Activated T-cell treated with anti-CD3 and anti-CD28 coated beads, Interleukin-2, amount 50 U/mL, for 72 hours (primary cell): ENCODE data around the gene ACAA2. TPM values are rescaled to one million over a fixed set of nuclear protein-coding genes. Genes with fewer than 3 reads are reported as not detected.
"Not testable (repeated sequence)": the region's sequence is repeated elsewhere in the genome, so short reads cannot be mapped to it uniquely, and the experiment has no call there.

ENCODE experiments used
- ATAC-seq, 2 donors: fragments of 150-1000 bp; cut with Tn5 transposase; replicated peaks in 1 of 2; 2 replicates each; pipeline ENCODE4 v1.10.0; 2021; ENCODE audit warnings: moderate library complexity in 2 of 2, mild to moderate bottlenecking in 1 of 2
- DNase-seq, 2 donors: peaks; one replicate each; pipeline ENCODE4 v3.0.0; 2021 to 2022; ENCODE audit warnings: mixed read lengths in 1 of 2
- H3K27ac Mint-ChIP-seq: one replicate; pipeline ENCODE4 v1.8.0; 2022; ENCODE audit warnings: mild to moderate bottlenecking, moderate library complexity, mixed read lengths
- H3K27me3 Mint-ChIP-seq: one replicate; pipeline ENCODE4 v1.8.0; 2022; ENCODE audit warnings: low read depth, mixed read lengths
- H3K36me3 Mint-ChIP-seq, 2 donors: one replicate each; pipeline ENCODE4 v1.8.0; 2022; ENCODE audit warnings: mixed read lengths in 2 of 2, mild to moderate bottlenecking in 1 of 2; ENCODE audit not compliant: insufficient read depth in 2 of 2
- H3K4me1 Mint-ChIP-seq: one replicate; pipeline ENCODE4 v1.8.0; 2022; ENCODE audit warnings: low read depth, mixed read lengths
- H3K4me3 Mint-ChIP-seq, 2 donors: one replicate each; pipeline ENCODE4 v1.8.0; 2022; ENCODE audit warnings: mild to moderate bottlenecking in 2 of 2, mixed read lengths in 2 of 2, moderate library complexity in 2 of 2
- H3K9me3 Mint-ChIP-seq, 2 donors: one replicate each; pipeline ENCODE4 v1.8.0; 2022; ENCODE audit warnings: mixed read lengths in 2 of 2
- total RNA-seq, 2 donors: library from RNA; stranded (reverse); gene quantifications; one replicate each; pipeline ENCODE4 v1.2.3, GENCODE V29; 2022

The ACAA2 gene
- total RNA-seq, 2 donors from 2014 or later, result 79.0 to 84.1 TPM

- peak; percentile 4 to 12 for DNase-seq
Observed at GRCh38 chr18:49789560-49790134, 23.7 kb downstream of the ACAA2 start.

DNA sequence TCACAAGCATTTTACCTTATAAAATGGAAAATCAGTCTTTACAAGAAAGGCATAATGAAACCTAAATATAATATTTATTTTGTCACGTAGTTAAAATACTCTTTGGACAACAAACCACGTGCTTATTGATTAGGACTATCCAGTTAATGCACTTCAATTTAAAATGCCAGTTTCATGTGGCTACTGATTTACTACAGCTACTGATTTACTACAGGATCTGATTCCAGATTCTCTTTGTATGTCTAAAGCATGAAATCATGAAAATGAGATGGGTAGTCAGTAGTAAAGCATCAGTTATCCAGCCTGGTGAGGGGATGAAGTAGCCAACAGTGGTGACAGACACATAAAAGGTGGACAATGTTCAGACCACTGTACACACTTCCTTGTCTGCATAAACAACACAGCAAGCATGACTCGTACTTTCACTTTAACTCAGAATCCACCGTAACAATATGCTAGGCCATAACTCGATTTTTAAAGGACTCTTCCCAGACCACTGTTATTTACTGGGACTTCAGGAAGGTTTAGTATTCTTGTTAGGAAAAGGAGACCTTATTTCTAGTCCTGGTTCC, 24.9 kb downstream of the ACAA2 start:
- Mint-ChIP-seq H3K4me3 (peak overlapping the region in 1 of 2 donors; percentile 42), H3K36me3 (peaks cover 5 to 29% of the 10 kb centered on the region in 2 donors), H3K27ac (peak overlapping the region; percentile 3), H3K9me3 (no peaks in the 10 kb centered on the region), H3K4me1 (peaks cover 35% of the 10 kb centered on the region), H3K27me3 (no peaks in the 10 kb centered on the region)
- peak in 1 of 2 donors; percentile 16 for DNase-seq
- peak; percentile 84 to 91 for ATAC-seq

More at GRCh38 chr18:49789560-49790134, 23.7 kb downstream of the ACAA2 start:
- Mint-ChIP-seq H3K4me1 (peaks cover 33% of the 10 kb centered on the region), H3K36me3 (peaks cover 3 to 29% of the 10 kb centered on the region in 2 donors), H3K27ac (peak overlapping the region; percentile 46)
- ATAC-seq, result peak; percentile 45 to 61
- not testable (repeated sequence) for H3K27me3 Mint-ChIP-seq, H3K9me3 Mint-ChIP-seq, H3K4me3 Mint-ChIP-seq

DNA sequence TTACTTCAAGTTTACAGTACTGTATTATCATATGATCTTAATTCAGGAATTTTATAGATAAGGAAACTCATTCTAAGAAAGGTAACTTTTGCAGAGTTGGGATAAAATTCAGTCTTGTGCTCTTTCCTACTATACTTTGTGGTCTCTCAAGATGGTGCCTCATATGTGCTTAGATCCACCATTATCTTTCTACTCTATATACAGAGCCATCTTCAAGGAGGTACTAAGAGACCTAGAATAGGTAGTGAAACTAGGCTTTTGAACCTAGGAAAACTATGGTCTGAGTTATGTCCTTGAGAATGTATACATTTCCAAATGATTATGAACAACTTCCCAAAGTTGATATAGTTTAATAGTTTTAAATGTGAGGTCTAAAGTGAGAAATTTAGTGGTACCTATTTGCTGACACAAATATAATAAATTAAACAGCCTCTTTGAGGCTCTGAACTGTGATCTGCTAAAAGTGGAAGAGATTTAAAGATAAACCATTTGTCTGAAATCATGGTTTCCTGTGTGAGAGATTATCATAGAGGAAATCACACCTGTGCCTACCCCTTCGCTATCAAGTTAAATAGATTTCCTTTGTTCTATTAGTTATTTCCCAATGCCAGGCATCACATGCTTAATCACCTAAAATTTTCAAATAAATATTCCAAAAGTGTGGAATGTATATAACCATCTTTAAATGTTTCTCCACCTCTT, 27.2 kb downstream of the ACAA2 start:
- no peak overlapping the region for H3K4me3 Mint-ChIP-seq
- H3K27me3 Mint-ChIP-seq, result no peaks in the 10 kb centered on the region
- DNase-seq (no peak), ATAC-seq (no peak)
- no peaks in the 10 kb centered on the region for H3K9me3 Mint-ChIP-seq
- H3K27ac Mint-ChIP-seq, result peak overlapping the region; percentile 75
- peaks cover 7 to 20% of the 10 kb centered on the region in 2 donors for H3K36me3 Mint-ChIP-seq
- H3K4me1 Mint-ChIP-seq, result peaks cover 35% of the 10 kb centered on the region

DNA sequence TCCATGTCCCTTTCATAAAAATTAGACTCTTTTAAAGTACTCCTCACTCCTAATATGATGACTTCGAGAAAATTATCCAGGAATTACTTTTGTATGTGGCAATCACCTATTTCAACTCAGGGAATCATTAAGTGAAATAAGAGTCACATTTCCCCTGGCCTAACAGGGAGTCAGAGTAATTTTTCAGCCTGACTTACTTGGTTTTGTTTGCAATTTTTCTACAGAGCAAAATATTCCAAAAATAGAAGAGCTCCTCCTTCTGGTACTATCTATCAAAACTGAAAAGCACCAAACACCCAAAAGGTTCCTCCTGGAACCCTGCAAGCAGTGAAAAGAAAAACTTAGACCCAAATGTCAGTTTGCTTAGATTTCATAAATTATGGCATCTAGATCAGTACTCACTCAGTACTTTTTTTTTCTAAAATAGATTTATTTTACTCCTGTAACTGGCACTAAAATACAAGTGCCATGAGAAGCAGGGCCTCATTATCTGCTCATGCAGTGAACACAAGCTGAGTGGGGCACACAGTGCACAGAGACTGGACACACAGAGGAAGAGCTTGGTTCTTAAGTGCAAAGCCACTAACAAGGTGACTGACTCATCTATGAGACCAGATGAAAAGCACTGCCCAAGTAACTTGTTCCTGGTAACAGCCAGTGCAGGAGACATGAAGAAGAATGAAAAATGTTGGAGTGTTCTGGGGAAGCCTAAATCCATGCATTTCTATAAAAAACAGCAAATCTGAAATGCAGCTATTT, 28.7 kb downstream of the ACAA2 start:
- H3K27me3 Mint-ChIP-seq, result no peaks in the 10 kb centered on the region

GRCh38 chr18:49783631-49784030, 29.7 kb downstream of the ACAA2 start:
- H3K27ac Mint-ChIP-seq, result peak overlapping the region; percentile 59
- H3K9me3 Mint-ChIP-seq, H3K4me3 Mint-ChIP-seq, ATAC-seq, H3K27me3 Mint-ChIP-seq, DNase-seq: not testable (repeated sequence)
- peaks cover 15 to 16% of the 10 kb centered on the region in 2 donors for H3K36me3 Mint-ChIP-seq
- peaks cover 21% of the 10 kb centered on the region for H3K4me1 Mint-ChIP-seq

More for the DNA sequence above, 28.7 kb downstream of the ACAA2 start:
- Mint-ChIP-seq H3K9me3 (no peaks in the 10 kb centered on the region), H3K36me3 (peaks cover 13 to 14% of the 10 kb centered on the region in 2 donors), H3K4me1 (peaks cover 28% of the 10 kb centered on the region), H3K27ac (no peak overlapping the region), H3K4me3 (no peak overlapping the region)
- no peak for ATAC-seq
- DNase-seq, result no peak

DNA sequence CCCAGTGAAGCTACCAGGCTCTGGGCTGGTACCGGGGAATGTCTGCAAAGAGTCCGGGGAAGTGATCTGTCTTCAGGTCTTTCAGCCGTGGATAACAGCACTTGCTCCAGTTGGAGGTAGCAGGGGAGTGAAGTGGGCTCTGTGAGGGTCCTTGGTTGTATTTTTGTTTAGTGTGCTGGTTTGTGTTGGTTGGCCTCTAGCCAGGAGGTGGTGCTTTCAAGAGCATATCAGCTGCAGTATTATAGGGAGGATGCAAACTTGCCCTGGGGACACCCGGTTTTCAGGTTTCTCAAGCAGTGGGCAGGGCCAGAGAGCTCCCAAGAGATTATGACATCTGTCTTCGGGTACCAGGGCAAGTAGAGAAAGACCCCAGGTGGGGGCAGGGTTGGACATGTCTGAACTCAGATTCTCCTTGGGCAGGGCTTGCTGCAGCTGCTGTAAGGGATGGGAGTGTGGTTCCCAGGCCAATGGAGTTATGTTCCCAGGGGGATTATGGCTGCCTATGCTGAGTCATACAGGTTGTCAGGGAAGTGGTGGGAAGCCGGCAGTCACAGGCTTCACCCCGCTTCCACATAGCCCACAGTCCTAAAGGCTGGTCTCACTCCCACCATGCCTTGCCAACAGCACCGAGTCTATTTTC, 34.4 kb downstream of the ACAA2 start:
- ATAC-seq (no peak), DNase-seq (no peak)
- Mint-ChIP-seq H3K36me3 (peaks cover 23 to 27% of the 10 kb centered on the region in 2 donors), H3K4me3 (no peak overlapping the region), H3K4me1 (no peaks in the 10 kb centered on the region), H3K9me3 (peaks cover 4 to 12% of the 10 kb centered on the region in 2 donors), H3K27me3 (no peaks in the 10 kb centered on the region), H3K27ac (no peak overlapping the region)

- Mint-ChIP-seq H3K4me1 (no peaks in the 10 kb centered on the region), H3K4me3 (no peak overlapping the region), H3K9me3 (peaks cover 0 to 4% of the 10 kb centered on the region in 2 donors), H3K27me3 (no peaks in the 10 kb centered on the region), H3K27ac (no peak overlapping the region), H3K36me3 (peaks cover 0 to 2% of the 10 kb centered on the region in 2 donors)
- DNase-seq, result no peak
- ATAC-seq, result no peak
Observed at GRCh38 chr18:49769047-49769728, 44.1 kb downstream of the ACAA2 start.

- H3K36me3 Mint-ChIP-seq, result no peaks in the 10 kb centered on the region
- H3K27me3 Mint-ChIP-seq, result no peaks in the 10 kb centered on the region
Observed at GRCh38 chr18:49768051-49768391, 45.3 kb downstream of the ACAA2 start.

DNA sequence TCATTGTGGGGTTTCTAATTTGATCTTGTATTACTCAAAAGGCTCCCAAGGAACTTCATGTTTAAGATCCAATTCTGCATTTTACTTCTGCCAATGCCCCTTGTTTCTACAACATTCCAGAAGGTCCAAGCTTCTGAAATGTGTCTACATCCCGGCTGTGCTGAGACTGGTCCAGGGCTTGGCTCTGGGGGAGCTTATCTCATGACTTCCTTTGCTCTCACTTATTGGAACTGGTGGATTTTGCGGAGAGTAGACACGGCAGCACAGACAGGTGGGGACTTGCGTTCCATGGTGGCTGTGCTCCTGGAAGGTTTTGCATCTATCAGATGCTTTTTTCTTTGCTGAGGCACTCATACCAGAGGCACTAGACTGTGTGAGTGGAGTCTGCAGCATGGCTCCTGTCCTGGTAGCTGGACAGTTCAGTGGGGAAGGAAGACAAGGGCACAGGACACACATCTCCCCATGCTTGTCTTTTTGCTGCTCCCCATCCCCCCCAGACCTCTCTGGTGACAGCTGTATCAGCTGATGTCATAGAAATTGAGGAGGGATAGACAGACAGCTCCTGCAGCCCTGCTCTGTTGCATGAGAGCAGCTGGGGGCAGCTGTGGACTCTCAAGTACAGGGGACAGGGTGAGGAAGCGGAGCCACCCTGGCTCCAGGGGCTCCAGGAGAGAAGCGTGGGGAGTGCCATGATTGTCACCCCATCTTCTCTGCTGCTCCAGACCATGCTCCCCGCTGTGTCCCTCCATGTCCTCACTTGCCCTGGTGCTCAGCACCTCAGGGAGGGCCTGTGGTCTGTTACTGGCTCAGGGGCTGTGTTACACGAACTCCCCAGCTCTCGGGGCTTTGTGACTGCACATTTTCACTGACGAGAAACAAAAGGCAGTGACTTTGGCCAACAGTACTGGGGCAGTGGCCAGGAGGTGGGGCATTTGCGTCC, 46.0 kb downstream of the ACAA2 start:
- DNase-seq, result no peak
- no peaks in the 10 kb centered on the region for H3K27me3 Mint-ChIP-seq
- no peak overlapping the region for H3K4me3 Mint-ChIP-seq
- H3K27ac Mint-ChIP-seq, result no peak overlapping the region
- H3K4me1 Mint-ChIP-seq, result no peaks in the 10 kb centered on the region
- no peak for ATAC-seq
- H3K9me3 Mint-ChIP-seq, result no peaks in the 10 kb centered on the region
- no peaks in the 10 kb centered on the region for H3K36me3 Mint-ChIP-seq

More at GRCh38 chr18:49768051-49768391, 45.3 kb downstream of the ACAA2 start:
- H3K27ac Mint-ChIP-seq, result no peak overlapping the region
- ATAC-seq (no peak), DNase-seq (no peak)
- no peaks in the 10 kb centered on the region for H3K9me3 Mint-ChIP-seq
- H3K4me3 Mint-ChIP-seq, result no peak overlapping the region
- H3K4me1 Mint-ChIP-seq, result no peaks in the 10 kb centered on the region

- H3K27me3 Mint-ChIP-seq, result no peaks in the 10 kb centered on the region
- no peaks in the 10 kb centered on the region for H3K4me1 Mint-ChIP-seq
- DNase-seq (no peak), ATAC-seq (no peak)
- H3K36me3 Mint-ChIP-seq, result no peaks in the 10 kb centered on the region
- no peak overlapping the region for H3K4me3 Mint-ChIP-seq
- no peak overlapping the region for H3K27ac Mint-ChIP-seq
- no peaks in the 10 kb centered on the region for H3K9me3 Mint-ChIP-seq
Observed at GRCh38 chr18:49766646-49767045, 46.7 kb downstream of the ACAA2 start.

DNA sequence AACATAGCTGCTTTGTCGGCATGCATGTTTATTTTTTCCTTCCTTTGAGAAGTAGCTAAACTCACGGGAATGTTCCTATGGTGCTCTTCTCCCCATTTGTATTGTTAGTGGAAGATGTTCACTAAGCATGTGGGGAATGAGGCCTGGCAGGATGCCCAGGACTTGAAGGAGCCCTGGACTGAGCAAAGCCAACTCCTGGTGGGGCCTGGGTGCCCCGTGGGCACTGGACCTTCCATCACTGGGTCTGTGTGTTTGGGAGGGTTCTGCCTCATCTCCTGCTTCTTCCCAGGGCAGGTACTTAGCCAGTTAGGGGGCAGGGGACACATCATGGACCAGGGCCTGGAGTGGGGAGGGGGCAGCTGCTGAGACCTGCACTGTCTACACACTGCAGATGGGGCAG, 49.3 kb downstream of the ACAA2 start:
- Mint-ChIP-seq H3K9me3 (no peaks in the 10 kb centered on the region), H3K36me3 (no peaks in the 10 kb centered on the region), H3K27ac (no peak overlapping the region), H3K4me3 (no peak overlapping the region), H3K4me1 (no peaks in the 10 kb centered on the region), H3K27me3 (no peaks in the 10 kb centered on the region)
- DNase-seq (no peak), ATAC-seq (no peak)
